Hepatic stellate cell (primary cell): ENCODE data around the gene MEGF10.

Experiments
- DNase-seq: peaks from one replicate; pipeline ENCODE4 v3.0.0; 2011; ENCODE audit warnings: low spot score

The MEGF10 gene

DNA sequence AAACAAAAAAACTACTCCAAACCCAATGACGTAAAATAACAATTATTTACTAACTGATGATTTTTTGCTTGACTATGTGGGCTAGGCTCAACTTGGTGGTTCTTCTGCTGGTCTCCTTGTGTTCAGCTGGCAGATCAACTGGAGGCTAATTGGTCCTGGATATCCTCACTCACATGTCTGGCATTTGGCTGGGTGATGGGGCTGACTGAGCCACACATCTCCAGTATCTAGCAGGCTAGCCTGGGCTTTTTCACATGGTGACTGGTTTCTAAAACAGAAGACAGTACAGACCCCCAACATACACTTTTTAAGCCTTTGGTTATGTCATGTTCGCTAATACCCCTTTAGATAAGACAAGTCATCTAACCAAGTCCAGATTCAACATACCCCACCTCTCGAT lies 122.1 kb downstream of the MEGF10 start:
- DNase-seq, result no peak

DNA sequence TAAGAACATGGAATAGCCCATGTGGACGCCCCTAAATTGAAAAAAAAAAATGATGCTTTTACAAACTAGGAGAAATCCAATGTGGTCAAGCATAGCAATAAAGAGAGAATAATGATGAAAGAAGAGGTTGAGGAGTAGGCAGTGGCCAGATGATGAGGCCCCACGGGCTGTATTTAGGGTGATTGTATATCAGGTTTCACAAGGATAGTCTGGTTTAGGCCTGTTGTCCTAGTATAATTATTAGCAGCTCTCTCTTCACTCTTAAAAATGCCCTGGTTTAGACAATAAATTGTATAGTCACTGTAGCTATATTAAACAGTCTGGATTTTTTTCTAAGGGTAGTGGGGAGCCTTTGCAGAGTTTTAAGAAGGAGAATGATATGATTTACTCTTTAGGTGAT lies 124.4 kb downstream of the MEGF10 start:
- no peak for DNase-seq

DNA sequence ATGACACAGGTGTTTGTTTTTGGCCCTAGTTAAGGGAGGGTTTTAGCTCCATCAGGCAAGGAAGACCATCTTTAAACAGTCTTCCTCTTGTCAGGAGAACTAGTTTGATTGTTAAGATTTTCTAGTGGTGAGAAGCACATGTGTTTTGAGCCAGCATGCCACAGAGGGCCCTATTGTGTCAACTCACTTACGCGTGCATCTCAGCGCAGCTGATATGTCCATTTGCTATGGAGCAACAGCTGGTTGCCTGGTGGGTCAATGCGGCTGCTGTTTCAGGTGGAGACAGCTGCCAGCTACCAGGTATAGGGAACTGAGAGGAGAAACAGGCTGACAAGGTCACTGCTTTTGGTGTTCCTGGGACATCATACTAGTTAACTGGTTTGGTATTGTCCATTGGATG lies 126.3 kb downstream of the MEGF10 start:
- DNase-seq, result no peak

DNA sequence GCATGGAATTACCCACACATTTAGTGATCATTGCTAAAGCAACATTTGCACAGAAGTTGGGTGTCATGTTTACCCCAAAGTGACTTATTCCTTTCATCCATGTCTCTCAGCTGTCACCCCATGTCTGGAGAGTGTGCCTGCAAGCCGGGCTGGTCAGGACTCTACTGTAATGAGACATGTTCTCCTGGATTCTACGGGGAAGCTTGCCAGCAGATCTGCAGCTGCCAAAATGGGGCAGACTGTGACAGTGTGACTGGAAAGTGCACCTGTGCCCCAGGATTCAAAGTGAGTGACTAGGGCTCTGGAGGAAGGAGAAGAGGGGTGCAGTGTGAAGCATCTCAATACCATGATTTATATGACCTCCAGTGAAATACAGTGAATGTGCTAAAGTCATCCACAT lies 126.9 kb downstream of the MEGF10 start:
- no peak for DNase-seq

DNA sequence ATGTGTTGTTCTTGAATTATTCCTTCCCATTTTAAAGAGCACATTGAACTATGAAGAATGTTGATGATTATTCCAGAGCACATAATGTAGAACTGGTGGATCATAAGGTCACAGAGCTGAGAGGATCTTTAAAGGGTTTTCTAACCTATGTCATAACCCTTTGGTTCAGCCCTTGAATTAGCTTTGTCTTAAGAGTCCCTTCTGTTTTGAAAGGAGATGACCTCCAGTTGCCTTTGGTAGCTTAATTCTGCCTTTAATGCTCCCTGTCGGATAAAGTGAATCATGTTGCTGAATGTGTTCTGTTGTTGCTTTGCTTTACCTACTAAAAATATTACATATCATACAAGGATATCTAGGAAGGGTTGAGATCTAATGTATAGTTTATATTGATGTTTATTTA lies 127.8 kb downstream of the MEGF10 start:
- no peak for DNase-seq

DNA sequence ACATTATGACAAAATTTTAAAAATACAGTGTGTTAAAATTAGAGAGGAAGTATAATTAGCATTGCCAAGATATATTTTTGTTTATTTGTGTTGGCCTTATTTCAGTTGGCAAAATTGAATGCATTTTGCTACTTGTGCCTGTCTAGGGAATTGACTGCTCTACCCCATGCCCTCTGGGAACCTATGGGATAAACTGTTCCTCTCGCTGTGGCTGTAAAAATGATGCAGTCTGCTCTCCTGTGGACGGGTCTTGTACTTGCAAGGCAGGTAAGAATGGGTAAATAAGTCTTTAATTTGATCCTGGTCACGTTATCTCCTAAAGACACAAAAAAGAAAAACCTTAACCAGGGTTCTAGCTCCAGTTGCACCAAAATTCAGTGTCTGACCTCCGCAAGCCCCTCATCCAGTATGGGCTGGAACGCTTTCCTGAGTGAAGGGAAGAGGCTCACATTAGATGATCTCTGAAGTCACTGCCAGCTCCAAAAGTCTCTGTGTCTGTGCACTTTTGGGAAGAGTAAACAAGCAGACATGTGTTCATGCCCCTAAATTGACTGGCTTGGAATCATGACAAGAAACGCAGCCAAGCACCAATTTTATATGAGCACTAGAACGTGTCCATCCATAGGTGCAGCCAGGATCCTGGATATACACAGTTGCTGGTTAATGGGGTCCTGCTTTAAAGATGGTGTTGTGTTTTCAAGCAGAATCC lies 128.5 kb downstream of the MEGF10 start:
- no peak for DNase-seq

DNA sequence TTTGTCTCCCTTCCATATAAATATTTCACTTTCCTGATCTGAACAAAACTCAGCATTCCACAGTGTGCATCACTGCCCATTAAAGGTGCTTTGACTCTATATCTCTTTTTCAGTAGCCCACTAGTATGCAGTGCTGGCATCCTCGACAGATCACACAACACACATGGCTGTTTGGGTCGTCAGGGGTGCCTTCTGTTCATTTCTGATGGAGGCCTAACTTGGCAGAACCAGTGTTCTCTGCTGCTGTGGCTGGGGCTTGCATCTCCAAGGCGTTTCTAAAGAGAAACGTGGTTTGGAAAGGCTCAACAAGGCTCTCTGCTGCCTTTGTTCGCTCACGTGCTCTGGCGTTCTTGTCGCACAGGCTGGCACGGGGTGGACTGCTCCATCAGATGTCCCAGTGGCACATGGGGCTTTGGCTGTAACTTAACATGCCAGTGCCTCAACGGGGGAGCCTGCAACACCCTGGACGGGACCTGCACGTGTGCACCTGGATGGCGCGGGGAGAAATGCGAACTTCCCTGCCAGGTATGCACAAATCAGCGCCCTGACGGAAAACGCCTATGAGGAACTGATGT lies 129.2 kb downstream of the MEGF10 start:
- DNase-seq, result no peak

DNA sequence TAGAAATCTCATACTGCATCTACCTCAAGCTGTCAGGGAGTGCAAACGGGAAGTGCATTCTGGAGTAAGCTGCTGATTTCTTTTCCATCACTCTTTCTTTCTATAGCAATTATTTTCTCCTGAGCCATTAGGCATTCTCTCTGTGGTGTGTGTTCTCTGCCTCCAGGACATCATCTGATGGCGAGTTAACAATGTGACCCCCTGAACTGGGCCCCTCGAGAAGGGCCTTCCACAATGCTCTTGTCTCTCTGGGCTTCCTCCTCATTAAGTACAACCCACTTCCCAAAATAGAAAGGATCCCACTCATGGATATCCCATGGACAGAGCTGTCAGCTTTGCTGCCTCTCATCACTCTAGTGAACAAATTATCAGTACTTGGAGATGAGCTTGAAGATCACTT lies 130.2 kb downstream of the MEGF10 start:
- no peak for DNase-seq

DNA sequence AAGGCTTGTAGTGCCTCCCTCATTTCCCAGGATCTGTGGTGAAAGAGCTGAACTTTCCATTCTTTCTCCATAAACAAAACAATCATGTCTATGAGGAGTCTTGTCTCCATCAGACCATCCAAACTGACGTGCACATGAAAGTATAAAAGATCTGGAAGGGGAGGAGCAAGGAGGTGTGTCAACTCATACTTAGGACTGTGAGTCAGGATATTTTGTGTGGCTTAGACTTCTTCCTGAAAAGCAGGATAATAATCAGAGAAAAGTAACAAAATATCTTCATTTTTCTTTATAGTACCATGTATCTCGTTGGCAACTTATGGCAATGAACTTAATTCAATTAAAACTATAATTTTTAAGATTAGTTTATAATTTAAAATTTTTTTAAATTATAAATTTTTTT lies 130.9 kb downstream of the MEGF10 start:
- DNase-seq, result no peak

DNA sequence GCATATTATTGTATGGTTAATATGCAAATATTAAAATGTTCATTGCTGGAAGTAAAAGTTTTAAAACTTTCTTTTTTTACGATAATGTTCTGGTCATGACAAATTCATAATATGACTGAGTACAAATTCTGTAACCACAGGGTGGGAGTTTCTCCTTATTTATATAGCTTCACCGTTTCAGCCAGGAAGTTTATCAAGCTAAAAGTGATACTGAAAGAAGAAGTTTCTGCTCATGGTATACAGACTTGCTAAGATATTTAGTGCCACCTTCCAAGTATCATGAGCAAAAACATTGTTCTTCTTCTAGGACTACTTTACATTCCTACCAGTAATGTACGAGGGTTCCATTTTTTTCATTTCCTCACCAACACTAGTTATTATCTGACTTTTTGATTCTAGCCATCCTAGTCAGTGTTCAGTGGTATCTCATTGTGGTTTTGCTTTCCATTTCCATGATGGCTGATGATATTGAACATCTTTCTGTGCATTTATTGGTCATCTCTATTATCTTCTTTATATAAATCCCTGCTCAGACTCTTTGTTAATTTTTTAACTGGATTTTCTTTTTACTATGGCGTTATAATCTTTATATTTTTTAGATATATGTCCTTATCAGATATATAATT lies 132.7 kb downstream of the MEGF10 start:
- no peak for DNase-seq

DNA sequence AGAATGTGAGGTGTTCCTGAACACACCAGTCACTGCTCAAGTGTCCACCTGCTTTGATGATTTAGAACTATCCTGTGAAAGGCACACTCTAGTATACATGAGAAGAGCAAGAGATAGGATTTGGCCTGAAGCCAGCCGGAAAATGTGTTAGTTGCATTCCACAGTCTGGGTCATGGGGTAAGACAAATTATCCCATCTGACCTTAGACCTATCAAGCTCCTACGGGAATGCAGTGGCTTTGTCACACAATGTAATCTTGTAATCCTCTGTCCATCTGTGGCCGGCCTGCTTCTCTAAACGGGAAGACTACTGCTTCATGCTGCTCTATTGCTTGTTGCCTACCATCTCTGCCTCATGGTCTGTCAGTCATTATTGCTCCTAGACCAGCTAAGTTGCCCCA lies 134.4 kb downstream of the MEGF10 start:
- no peak for DNase-seq

DNA sequence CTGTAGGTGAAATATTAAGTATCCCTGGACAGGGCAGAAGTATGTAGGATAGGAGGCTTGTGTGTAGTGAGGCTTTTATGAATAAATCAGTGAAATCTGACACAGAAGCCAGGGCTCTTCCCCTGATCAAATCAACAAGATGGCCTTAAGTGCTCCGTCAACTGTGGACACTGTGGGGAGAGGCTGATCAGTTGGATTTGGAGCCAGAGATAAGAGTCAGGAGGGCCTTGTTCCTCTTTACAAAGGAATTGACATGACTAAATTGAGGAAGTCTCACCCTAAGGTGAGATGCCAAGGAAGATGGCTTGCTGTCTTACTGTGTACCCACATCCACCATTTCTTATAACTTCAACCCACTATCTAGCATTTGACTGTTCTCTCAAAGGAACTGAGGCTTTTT lies 135.3 kb downstream of the MEGF10 start:
- DNase-seq, result no peak

DNA sequence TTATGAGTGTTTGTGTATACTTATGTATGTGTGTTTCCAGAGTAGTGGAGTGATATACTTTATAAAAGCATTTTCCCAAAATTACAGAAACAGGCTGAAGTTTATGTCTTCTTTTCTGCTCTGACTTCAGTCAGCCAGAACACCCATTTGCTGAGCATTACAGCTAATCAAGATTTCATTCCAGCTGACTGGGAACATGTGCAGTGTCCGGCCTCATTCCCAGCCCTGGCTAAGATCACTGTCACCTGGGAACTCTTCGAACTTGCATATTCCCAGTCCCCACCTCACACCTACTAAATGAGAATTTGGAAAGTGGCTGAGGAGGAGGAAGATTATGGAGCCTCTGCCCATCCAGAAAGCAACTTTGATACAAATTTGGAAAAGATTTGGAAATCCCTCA lies 136.1 kb downstream of the MEGF10 start:
- DNase-seq, result no peak

DNA sequence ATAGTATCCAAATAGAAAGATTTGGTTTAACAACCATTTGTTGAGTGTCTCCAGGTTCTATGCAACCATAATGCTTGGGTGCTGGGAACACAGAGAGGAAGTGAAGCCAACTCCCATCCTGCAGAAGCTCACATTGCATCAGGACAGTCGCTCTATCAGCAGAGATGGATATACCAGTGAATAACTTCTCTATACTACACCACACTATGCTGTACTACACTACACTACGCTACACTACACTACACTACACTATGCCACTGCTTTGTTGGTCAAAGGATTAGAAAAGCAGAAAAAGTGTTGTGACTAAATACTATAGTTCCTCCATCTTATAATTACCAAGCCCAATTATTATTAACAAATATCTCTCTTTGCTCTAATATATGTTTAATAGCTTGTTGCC lies 137.7 kb downstream of the MEGF10 start:
- no peak for DNase-seq

DNA sequence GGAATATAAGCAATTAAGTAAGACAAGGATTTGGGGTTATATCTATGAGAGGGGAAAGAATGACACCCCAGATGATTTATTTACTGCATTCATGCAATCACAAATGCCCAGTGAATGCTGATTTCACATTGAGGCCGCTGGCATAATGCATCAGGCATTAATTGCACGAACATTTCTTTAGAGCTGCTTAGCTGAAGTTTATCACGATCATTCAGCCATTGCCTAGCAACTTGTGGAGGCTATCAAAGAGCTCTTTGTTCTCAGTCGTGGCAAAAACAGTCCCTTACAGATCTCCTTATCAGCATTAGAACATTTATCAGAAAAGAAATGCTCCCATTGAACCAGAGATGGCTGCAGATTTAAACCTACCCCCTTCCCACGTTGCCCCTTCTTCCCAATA lies 138.2 kb downstream of the MEGF10 start:
- no peak for DNase-seq

DNA sequence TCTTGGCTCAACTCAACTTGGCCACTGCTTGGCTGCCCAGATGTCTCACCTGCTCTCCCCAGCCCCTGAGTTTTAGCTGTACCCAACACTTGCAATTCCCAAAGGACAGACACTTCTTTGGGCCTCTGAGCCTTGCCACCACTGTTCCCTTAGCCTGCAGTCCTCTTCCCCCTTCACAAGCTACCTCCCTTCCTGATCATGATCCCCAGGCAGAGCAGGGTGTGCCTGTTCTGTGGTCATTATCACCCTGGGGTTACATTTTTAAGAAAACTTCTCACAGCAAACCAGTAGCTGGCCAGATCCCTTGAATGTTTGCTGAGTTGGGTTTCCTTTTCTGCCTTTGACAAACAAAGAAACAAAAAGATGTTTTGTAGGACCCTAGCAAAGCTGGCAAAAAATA lies 139.3 kb downstream of the MEGF10 start:
- no peak for DNase-seq

DNA sequence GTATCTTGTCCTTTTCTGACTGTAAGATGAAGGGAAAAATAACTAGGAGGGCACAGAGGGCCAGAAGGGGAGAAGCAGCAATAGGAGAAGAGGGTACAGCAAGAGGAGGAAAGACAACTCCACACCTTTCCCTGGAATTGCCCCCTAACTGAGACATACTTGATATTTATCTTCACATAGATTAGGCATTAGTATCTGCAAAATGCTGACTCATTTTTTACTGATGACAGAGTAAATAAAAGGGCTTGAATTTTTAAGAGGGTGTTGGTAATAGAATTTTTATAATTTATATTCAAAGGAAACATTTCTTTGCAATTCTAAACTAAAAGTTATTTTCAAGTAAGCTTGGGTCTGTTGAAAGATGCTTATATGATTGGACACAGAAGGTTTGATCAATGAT lies 140.0 kb downstream of the MEGF10 start:
- no peak for DNase-seq

DNA sequence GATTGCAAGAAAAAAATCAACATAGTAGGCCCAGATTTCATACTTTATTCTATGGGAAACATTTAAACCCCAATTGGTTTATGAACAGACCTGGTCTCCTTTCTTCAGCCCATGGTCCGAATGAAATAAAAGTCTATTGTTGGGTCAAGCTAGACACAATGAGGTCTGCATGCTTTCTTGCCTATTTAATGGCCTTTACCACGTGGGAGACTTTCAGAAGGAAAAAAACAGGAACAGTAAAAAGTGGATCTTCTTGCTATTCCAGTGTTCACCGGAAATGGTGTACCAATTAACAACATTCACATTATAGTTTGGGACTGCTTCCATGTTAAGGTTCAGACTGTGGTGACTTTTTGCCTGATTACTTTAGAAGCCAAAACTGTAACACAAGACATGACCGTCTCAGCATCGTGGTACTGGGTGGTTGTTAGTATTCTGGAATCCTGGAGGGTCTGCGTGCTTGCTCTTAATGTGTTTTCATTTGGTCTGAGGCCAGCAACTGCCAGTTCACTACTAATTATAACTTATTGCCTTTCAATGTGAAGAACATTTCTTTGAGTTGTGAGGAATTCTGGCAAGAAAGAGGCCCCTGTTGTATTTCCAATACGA lies 141.5 kb downstream of the MEGF10 start:
- no peak for DNase-seq

DNA sequence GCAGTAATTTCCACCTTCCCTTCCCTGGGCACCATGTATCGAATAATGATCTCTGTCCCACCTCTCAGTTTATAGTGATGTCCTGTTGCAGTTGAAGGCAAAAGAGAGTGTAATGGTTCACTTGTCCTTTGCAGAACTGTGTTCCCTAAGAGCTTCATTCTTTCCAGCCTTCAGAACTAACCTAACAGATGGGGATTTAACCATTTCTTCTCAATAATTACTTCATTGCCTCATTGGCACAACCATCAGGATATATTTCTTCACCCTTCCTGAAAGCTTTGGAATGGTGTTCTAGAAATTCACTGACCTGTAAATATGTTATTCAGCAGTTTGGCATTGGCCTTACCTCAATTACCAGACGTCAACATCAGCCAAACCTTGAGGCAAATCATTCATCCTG lies 142.9 kb downstream of the MEGF10 start:
- no peak for DNase-seq

DNA sequence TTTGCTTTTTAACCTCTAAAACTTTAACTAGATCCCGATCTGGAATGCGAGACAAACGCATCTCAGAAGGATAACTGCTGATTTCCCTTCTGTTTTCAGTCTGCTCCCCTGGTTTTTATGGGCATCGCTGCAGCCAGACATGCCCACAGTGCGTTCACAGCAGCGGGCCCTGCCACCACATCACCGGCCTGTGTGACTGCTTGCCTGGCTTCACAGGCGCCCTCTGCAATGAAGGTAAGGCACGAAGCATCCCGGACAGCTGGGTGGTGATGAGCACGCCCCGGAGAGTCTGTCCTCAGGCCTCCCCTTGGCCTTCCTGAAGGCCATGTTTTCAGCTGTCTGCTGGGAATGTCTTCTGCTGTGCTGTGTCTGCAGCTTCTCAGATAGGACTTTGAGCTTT lies 144.0 kb downstream of the MEGF10 start:
- no peak for DNase-seq

DNA sequence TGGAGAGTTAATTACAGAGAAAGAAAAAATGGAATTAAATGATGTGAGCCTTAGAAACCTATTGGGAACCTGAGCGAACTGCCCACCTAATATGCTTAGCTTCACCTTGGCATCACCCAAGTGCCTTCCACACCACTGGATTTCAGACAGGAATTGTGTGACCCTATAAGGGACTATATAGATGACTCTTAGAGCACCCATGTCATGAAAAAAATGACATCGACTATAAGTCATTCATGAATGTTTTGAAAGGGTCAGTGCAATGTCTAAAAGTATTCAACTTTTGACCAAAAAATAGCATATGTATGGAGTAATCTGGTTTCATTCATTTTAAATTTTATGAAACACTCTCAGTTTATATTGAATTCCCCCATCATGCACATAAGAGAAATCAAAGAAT lies 145.2 kb downstream of the MEGF10 start:
- no peak for DNase-seq

DNA sequence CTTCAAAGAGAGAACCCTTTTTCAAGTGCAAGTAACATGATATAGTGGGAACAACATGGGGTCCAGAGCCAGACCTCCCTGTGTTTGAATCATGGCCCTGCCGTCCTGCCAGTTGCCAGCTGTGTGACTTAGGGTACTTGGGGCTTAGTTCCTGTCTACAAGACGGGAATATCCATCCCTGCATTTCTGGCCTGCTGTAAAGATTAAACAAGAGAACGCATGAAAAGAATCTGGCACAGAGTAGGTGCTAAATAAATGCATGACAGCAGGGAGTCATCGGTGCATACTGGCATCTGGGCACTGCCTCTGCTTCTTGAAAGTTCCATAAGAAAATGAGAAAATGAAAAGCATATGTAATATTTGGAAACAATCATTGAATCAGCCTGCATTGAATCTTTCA lies 149.0 kb downstream of the MEGF10 start:
- DNase-seq, result no peak

DNA sequence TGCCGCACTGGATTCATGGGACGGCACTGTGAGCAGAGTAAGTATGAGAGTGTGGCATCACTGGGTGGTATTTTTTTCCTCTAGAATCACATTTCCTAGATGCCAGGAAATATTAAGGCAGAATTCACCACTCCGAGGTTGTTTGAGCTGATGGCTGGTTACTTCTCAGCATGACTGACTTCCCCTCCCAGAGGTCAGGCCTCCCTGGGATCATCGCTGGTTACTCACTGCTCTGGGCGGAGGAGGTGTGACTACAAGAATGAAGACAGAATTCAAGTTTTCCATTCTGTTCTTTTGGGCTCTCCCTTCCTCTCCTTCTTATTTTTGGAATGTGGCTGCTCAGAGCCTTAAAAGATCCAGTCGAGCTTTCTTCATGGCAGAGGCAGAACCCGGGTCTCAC lies 150.2 kb downstream of the MEGF10 start:
- DNase-seq, result peak; percentile 48
